ENCODE data around the gene SPATA13.

Gene SPATA13

GRCh38 chr13:24242100-24242499 lies 81.6 kb downstream of the SPATA13 start:
- no peak for TF ChIP-seq CTCF (IDR thresholded peaks at IDR 0.05; ENCODE audit: control extremely low read depth, extremely low read depth, low read depth, missing control alignments)
- DNase-seq (ENCODE audit: extremely low spot score), result no peak
- ChIA-PET POLR2A (no interaction called here), CTCF (interaction anchor here (1.5 kb wide), 1 partner anchor 13 kb away, joined by 4 read pairs; no protein-coding TSS in a partner anchor)

- DNase-seq (ENCODE audit: extremely low spot score), result no peak
- no peak for TF ChIP-seq CTCF (IDR thresholded peaks at IDR 0.05; ENCODE audit: control extremely low read depth, extremely low read depth, low read depth, missing control alignments)
- ChIA-PET POLR2A (no interaction called here), CTCF (no interaction called here)
Measured at GRCh38 chr13:24243302-24243701, 82.8 kb downstream of the SPATA13 start.

GRCh38 chr13:24244802-24245201 lies 84.3 kb downstream of the SPATA13 start:
- TF ChIP-seq CTCF (IDR thresholded peaks at IDR 0.05; ENCODE audit: control extremely low read depth, extremely low read depth, low read depth, missing control alignments), result no peak
- no peak for DNase-seq (ENCODE audit: extremely low spot score)
- ChIA-PET POLR2A (no interaction called here), CTCF (interaction anchor here (1.3 to 1.5 kb wide), 3 partner anchors 11 to 16 kb away, joined by 3 to 6 read pairs (median 4); no protein-coding TSS in a partner anchor)

- no peak for DNase-seq (ENCODE audit: extremely low spot score)
- TF ChIP-seq CTCF (IDR thresholded peaks at IDR 0.05; ENCODE audit: control extremely low read depth, extremely low read depth, low read depth, missing control alignments), result no peak
- ChIA-PET CTCF (interaction anchor here (0.6 to 1.1 kb wide), 3 partner anchors 12 to 17 kb away, joined by 3 read pairs; no protein-coding TSS in a partner anchor), POLR2A (no interaction called here)
Measured at GRCh38 chr13:24247016-24247415, 86.5 kb downstream of the SPATA13 start.

GRCh38 chr13:24249624-24250023 lies 89.1 kb downstream of the SPATA13 start:
- ChIA-PET POLR2A (no interaction called here), CTCF (interaction anchor here (1.0 to 1.2 kb wide), 3 partner anchors 21 to 29 kb away, joined by 3 to 7 read pairs (median 3); no protein-coding TSS in a partner anchor)
- no peak for TF ChIP-seq CTCF (IDR thresholded peaks at IDR 0.05; ENCODE audit: control extremely low read depth, extremely low read depth, low read depth, missing control alignments)
- no peak for DNase-seq (ENCODE audit: extremely low spot score)

GRCh38 chr13:24250376-24251057 lies 90.0 kb downstream of the SPATA13 start:
- ChIA-PET POLR2A (no interaction called here), CTCF (interaction anchor here (1.0 kb wide), 1 partner anchor 31 kb away, joined by 3 read pairs; no protein-coding TSS in a partner anchor)
- no peak for DNase-seq (ENCODE audit: extremely low spot score)
- no peak for TF ChIP-seq CTCF (IDR thresholded peaks at IDR 0.05; ENCODE audit: control extremely low read depth, extremely low read depth, low read depth, missing control alignments)

Data from GM10248 (cell line).